Lung (tissue), 12 donors: ENCODE measurements around the gene SMARCA2. TPM values are rescaled to one million over a fixed set of nuclear protein-coding genes. Genes with fewer than 3 reads are reported as not detected.

Experiments used
- ATAC-seq: fragments of 200-7000 bp; cut with Tn5 transposase; one replicate; pipeline ENCODE4 v1.9.1; 2020; ENCODE audit warnings: moderate number of reproducible peaks; ENCODE audit not compliant: insufficient read depth, low FRiP score
- DNase-seq, 3 donors: peaks; one replicate each; pipeline ENCODE4 v3.0.0-alpha.2; 2013 to 2017
- H3K27ac ChIP-seq, 2 donors: one replicate each; pipeline ENCODE4 v1.5.1; 2013; ENCODE audit warnings: mild to moderate bottlenecking in 2 of 2, moderate library complexity in 2 of 2, control low read depth in 1 of 2, inconsistent platforms in 1 of 2, low read depth in 1 of 2, low read length in 1 of 2
- H3K27me3 ChIP-seq, 3 donors: one replicate each; pipeline ENCODE4 v1.5.1; 2013; ENCODE audit warnings: low read length in 2 of 3; ENCODE audit not compliant: control insufficient read depth in 3 of 3, insufficient read depth in 3 of 3
- H3K36me3 ChIP-seq, 4 donors: one replicate each; pipeline ENCODE4 v1.5.1; 2013; ENCODE audit warnings: low read length in 4 of 4, mild to moderate bottlenecking in 1 of 4, moderate library complexity in 1 of 4; ENCODE audit not compliant: control insufficient read depth in 4 of 4, insufficient read depth in 4 of 4
- H3K4me1 ChIP-seq, 5 donors: one replicate each; pipeline ENCODE4 v1.5.1; 2013; ENCODE audit warnings: low read length in 5 of 5, mild to moderate bottlenecking in 2 of 5, moderate library complexity in 1 of 5; ENCODE audit not compliant: control insufficient read depth in 5 of 5, insufficient read depth in 5 of 5
- H3K4me3 ChIP-seq: one replicate; pipeline ENCODE4 v1.5.1; 2013; ENCODE audit warnings: mild to moderate bottlenecking, control low read depth, moderate library complexity
- H3K9ac ChIP-seq, 2 donors: one replicate each; pipeline ENCODE4 v1.5.1; 2013; ENCODE audit warnings: low read length in 2 of 2, control low read depth in 1 of 2; ENCODE audit not compliant: insufficient read depth in 1 of 2
- H3K9me3 ChIP-seq, 4 donors: one replicate each; pipeline ENCODE4 v1.5.1; 2013; ENCODE audit warnings: low read length in 3 of 4, mild to moderate bottlenecking in 1 of 4, moderate library complexity in 1 of 4; ENCODE audit not compliant: control insufficient read depth in 4 of 4, insufficient read depth in 3 of 4
- WGBS, 2 donors: extraction: QIAGEN DNeasy Blood & Tissue Kit; methylation state at CpG; one replicate each; pipeline ENCODE4 v1.1.7; 2013; 5-methylcytosine and 5-hydroxymethylcytosine counted together
- polyA plus RNA-seq, 2 donors: library from polyadenylated mRNA; stranded (reverse); fragments of 200-250 nt; gene quantifications; one replicate each; pipeline ENCODE4 v1.2.1, GENCODE V29; 2013
- total RNA-seq, 2 donors: library from RNA; depleted of rRNA in 1 of 2; stranded (reverse); fragments of >200 nt in 1 of 2; gene quantifications; one replicate each; pipeline ENCODE4 v1.2.1, GENCODE V29; 2014 to 2021
- TF ChIP-seq, protein P1 (sequence below): IDR thresholded peaks from 2 replicates; pipeline ENCODE4 v1.5.1; 2012; ENCODE audit warnings: mild to moderate bottlenecking; ENCODE audit errors: control extremely low read depth, extremely low read depth
- donor health status: control.
- donor health status: control.
- donor health status: Bipolar disorder and iron deficiency.
- donor health status: healthy.
- donor health status: DM: yes; HTN: yes; CAD: no.

Gene SMARCA2
- total and polyA plus RNA-seq, 4 donors: 30.0 to 196 (median 80.2) TPM

DNA sequence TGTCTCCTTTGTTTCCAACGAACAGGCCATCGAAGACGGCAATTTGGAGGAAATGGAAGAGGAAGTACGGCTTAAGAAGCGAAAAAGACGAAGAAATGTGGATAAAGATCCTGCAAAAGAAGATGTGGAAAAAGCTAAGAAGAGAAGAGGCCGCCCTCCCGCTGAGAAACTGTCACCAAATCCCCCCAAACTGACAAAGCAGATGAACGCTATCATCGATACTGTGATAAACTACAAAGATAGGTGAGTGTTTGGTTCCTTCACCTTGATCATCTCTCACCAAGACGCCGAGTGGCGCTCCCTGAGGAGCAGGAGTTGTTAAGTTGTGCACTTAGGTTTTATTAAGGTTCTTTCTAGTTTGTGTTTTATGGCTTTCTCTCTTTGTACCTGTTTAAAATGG lies 146.5 kb downstream of the SMARCA2 start:
- Histone ChIP-seq H3K9ac (no peak overlapping the region), H3K4me3 (no peak overlapping the region), H3K27me3 (no peaks in the 10 kb centered on the region), H3K4me1 (peaks cover 2 to 38% (median 15%) of the 10 kb centered on the region in 5 donors), H3K36me3 (peaks cover 5 to 17% (median 8%) of the 10 kb centered on the region in 4 donors), H3K9me3 (no peaks in the 10 kb centered on the region), H3K27ac (no peak overlapping the region)
- no peak for ATAC-seq
- DNase-seq: no peak
- TF ChIP-seq, protein P1, sequence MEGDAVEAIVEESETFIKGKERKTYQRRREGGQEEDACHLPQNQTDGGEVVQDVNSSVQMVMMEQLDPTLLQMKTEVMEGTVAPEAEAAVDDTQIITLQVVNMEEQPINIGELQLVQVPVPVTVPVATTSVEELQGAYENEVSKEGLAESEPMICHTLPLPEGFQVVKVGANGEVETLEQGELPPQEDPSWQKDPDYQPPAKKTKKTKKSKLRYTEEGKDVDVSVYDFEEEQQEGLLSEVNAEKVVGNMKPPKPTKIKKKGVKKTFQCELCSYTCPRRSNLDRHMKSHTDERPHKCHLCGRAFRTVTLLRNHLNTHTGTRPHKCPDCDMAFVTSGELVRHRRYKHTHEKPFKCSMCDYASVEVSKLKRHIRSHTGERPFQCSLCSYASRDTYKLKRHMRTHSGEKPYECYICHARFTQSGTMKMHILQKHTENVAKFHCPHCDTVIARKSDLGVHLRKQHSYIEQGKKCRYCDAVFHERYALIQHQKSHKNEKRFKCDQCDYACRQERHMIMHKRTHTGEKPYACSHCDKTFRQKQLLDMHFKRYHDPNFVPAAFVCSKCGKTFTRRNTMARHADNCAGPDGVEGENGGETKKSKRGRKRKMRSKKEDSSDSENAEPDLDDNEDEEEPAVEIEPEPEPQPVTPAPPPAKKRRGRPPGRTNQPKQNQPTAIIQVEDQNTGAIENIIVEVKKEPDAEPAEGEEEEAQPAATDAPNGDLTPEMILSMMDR: no peak
- 65 to 89% methylated on average over 13 of the region's 13 CpGs for WGBS, 2 donors

DNA sequence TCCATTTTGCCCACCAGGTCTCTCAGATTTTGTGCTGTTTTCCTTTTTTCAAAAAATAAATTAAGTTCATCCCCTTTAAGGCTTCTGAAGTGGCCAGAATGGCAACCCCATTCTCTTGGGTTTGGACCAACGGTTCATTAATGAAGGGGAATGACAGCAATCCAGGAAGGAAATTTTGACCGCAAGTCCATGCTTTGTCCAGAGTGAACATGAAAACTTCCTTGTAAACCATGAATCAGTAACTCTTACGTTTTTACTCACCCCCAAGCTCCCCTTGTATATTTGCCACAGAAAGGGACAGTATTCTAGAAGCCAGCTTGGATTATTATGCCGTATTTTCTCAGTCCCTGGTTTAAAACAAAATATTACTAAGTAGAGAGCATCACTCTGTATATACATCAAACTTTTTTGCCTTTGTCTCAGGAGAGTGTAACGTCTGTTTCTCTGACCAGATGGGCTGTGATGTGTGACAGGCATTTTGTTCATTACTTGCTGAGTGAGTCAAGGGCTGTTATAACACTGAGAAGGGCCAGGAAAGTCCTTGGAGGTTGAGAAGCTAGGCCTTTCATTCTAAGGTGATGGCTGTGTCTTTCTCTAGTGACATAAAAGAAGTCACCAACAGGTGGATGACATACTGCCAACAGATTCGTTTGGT lies 148.2 kb downstream of the SMARCA2 start:
- TF ChIP-seq, protein P1: no peak
- WGBS, 2 donors: 37 to 61% methylated on average over 6 of the region's 6 CpGs
- no peaks in the 10 kb centered on the region for H3K9me3 ChIP-seq
- H3K9ac ChIP-seq: no peak overlapping the region
- no peaks in the 10 kb centered on the region for H3K27me3 ChIP-seq
- H3K4me3 ChIP-seq: no peak overlapping the region
- DNase-seq (no peak), ATAC-seq (no peak)
- H3K36me3 ChIP-seq: peaks cover 5 to 20% (median 8%) of the 10 kb centered on the region in 4 donors
- H3K27ac ChIP-seq: no peak overlapping the region
- peaks cover 0 to 22% (median 7%) of the 10 kb centered on the region in 5 donors for H3K4me1 ChIP-seq

DNA sequence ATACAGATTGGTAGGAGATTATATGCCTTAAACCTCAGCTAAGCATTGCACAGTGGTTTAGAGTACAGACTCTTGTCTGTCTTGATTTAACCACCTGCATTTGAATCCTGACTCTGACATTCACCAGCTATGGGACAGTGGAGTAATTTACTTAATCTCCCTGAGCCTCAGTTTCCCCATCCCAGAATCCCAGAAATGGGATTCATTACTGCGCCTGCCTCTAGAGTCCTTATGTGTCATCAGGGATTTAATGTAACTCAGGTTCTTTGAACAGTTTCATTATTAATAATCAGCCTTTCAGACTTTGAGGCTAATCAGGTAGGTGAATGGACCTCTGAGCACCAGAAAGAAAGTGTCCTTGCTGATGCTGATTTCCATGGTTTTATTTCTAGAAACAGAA lies 149.1 kb downstream of the SMARCA2 start:
- WGBS, 2 donors: 99 to 100% methylated on average over 1 of the region's 1 CpG
- Histone ChIP-seq H3K4me1 (peaks cover 0 to 19% (median 6%) of the 10 kb centered on the region in 5 donors), H3K9me3 (no peaks in the 10 kb centered on the region), H3K4me3 (no peak overlapping the region), H3K27ac (no peak overlapping the region), H3K27me3 (no peaks in the 10 kb centered on the region), H3K36me3 (peaks cover 5 to 24% (median 9%) of the 10 kb centered on the region in 4 donors), H3K9ac (no peak overlapping the region)
- DNase-seq: no peak
- no peak for ATAC-seq
- TF ChIP-seq, protein P1: no peak
